Lung (tissue), 12 donors: Measurements from ENCODE around the gene ERCC1. TPM values are rescaled to one million over a fixed set of nuclear protein-coding genes. Genes with fewer than 3 reads are reported as not detected.
A peak's percentile ranks its signal among the peaks of the same experiment; 100 is the strongest.

ENCODE experiments used
- ATAC-seq: fragments of 200-7000 bp; cut with Tn5 transposase; one replicate; pipeline ENCODE4 v1.9.1; 2020; ENCODE audit warnings: moderate number of reproducible peaks; ENCODE audit not compliant: insufficient read depth, low FRiP score
- DNase-seq, 3 donors: peaks; one replicate each; pipeline ENCODE4 v3.0.0-alpha.2; 2013 to 2017
- H3K27ac ChIP-seq, 2 donors: one replicate each; pipeline ENCODE4 v1.5.1; 2013; ENCODE audit warnings: mild to moderate bottlenecking in 2 of 2, moderate library complexity in 2 of 2, control low read depth in 1 of 2, inconsistent platforms in 1 of 2, low read depth in 1 of 2, low read length in 1 of 2
- H3K27me3 ChIP-seq, 3 donors: one replicate each; pipeline ENCODE4 v1.5.1; 2013; ENCODE audit warnings: low read length in 2 of 3; ENCODE audit not compliant: control insufficient read depth in 3 of 3, insufficient read depth in 3 of 3
- H3K36me3 ChIP-seq, 4 donors: one replicate each; pipeline ENCODE4 v1.5.1; 2013; ENCODE audit warnings: low read length in 4 of 4, mild to moderate bottlenecking in 1 of 4, moderate library complexity in 1 of 4; ENCODE audit not compliant: control insufficient read depth in 4 of 4, insufficient read depth in 4 of 4
- H3K4me1 ChIP-seq, 5 donors: one replicate each; pipeline ENCODE4 v1.5.1; 2013; ENCODE audit warnings: low read length in 5 of 5, mild to moderate bottlenecking in 2 of 5, moderate library complexity in 1 of 5; ENCODE audit not compliant: control insufficient read depth in 5 of 5, insufficient read depth in 5 of 5
- H3K4me3 ChIP-seq: one replicate; pipeline ENCODE4 v1.5.1; 2013; ENCODE audit warnings: mild to moderate bottlenecking, control low read depth, moderate library complexity
- H3K9ac ChIP-seq, 2 donors: one replicate each; pipeline ENCODE4 v1.5.1; 2013; ENCODE audit warnings: low read length in 2 of 2, control low read depth in 1 of 2; ENCODE audit not compliant: insufficient read depth in 1 of 2
- H3K9me3 ChIP-seq, 4 donors: one replicate each; pipeline ENCODE4 v1.5.1; 2013; ENCODE audit warnings: low read length in 3 of 4, mild to moderate bottlenecking in 1 of 4, moderate library complexity in 1 of 4; ENCODE audit not compliant: control insufficient read depth in 4 of 4, insufficient read depth in 3 of 4
- CTCF ChIP-seq: IDR thresholded peaks from 2 replicates; pipeline ENCODE4 v1.5.1; 2012; ENCODE audit warnings: mild to moderate bottlenecking; ENCODE audit errors: control extremely low read depth, extremely low read depth
- WGBS, 2 donors: extraction: QIAGEN DNeasy Blood & Tissue Kit; methylation state at CpG; one replicate each; pipeline ENCODE4 v1.1.7; 2013; 5-methylcytosine and 5-hydroxymethylcytosine counted together
- polyA plus RNA-seq, 2 donors: library from polyadenylated mRNA; stranded (reverse); fragments of 200-250 nt; gene quantifications; one replicate each; pipeline ENCODE4 v1.2.1, GENCODE V29; 2013
- total RNA-seq, 2 donors: library from RNA; depleted of rRNA in 1 of 2; stranded (reverse); fragments of >200 nt in 1 of 2; gene quantifications; one replicate each; pipeline ENCODE4 v1.2.1, GENCODE V29; 2014 to 2021
- donor health status: control.
- donor health status: control.
- donor health status: Bipolar disorder and iron deficiency.
- donor health status: healthy.
- donor health status: DM: yes; HTN: yes; CAD: no.

The ERCC1 gene
- total and polyA plus RNA-seq, 4 donors: 53.2 to 82.3 (median 63.2) TPM

- Histone ChIP-seq H3K4me1 (peaks cover 6 to 17% (median 11%) of the 10 kb centered on the region in 5 donors), H3K27ac (no peak overlapping the region), H3K27me3 (no peaks in the 10 kb centered on the region), H3K4me3 (no peak overlapping the region), H3K9me3 (no peaks in the 10 kb centered on the region), H3K9ac (no peak overlapping the region), H3K36me3 (no peaks in the 10 kb centered on the region)
- no peak for ATAC-seq
- peak in 1 of 3 donors; percentile 26 for DNase-seq
- TF ChIP-seq CTCF: peak; percentile 19
- WGBS, 2 donors: 82 to 86% methylated on average over 6 of the region's 6 CpGs
Measured at GRCh38 chr19:45446295-45446694, 22.6 kb upstream of the ERCC1 start.

DNA sequence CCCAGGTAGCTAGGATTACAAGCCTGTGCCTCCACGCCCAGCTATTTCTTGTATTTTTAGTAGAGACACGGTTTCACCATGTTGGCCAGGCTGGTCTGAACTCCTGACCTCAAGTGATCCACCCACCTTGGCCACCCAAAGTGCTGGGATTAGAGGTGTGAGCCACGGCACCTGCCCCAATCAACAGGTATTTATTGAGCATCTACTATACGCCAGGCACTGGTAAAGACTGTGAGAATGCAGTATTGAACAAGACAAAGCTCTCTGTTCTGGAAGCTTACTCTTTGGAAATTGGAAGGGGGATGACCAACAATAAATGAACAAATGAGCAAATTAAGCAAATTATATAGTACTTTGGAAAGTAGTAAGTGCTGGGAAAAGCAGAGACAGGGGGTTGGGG is 21.4 kb upstream of the ERCC1 start:
- Histone ChIP-seq H3K9ac (no peak overlapping the region), H3K27ac (peak overlapping the region in 1 of 2 donors; percentile 97)
- no peak for TF ChIP-seq CTCF

DNA sequence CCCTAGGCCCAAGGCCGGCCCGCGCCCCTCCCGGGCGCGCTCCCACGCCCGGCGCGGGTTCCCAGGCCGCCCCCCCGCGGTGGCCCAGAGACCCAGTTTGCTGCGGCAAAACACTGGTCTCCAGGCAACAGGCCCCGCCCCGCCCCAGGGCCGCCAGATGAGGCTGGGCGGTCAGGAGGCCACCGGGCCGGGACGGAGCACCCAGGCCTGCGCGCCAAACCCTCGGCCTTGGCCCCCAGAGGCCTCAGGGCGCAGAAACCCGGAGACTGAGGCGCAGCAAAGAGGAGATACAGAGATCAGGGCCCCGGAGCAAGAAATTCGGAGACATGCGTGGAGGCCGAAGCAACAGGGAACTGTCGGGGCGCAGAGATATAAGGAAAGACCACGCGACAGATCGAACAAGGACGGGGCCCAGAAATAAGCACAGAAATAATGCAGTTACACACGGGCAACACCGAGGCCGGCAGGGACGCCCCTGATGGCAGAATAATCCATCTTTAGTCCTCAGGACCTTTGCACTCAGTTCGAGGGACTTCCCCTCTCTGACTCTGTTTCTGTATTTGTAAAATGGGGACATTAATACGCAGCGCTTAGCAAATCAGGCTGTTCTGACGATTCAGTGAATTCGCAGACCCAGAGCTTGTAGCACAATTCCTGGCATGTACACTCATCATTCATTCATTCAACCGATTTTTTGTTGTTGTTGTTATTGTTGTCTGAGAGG is 20.8 kb upstream of the ERCC1 start:
- peak overlapping the region; percentile 74 to 97 for H3K27ac ChIP-seq
- H3K27me3 ChIP-seq: no peaks in the 10 kb centered on the region
- H3K36me3 ChIP-seq: no peaks in the 10 kb centered on the region
- DNase-seq (peak; percentile 94 to 96 (median 95)), ATAC-seq (peak; percentile 79)
- peak overlapping the region; percentile 41 to 70 for H3K9ac ChIP-seq
- peaks cover 5 to 18% (median 8%) of the 10 kb centered on the region in 5 donors for H3K4me1 ChIP-seq
- WGBS, 2 donors: 13 to 14% methylated on average over 43 to 47 of the region's 47 CpGs
- TF ChIP-seq CTCF: no peak
- no peaks in the 10 kb centered on the region for H3K9me3 ChIP-seq
- H3K4me3 ChIP-seq: no peak overlapping the region

More for the DNA sequence above, 21.4 kb upstream of the ERCC1 start:
- Histone ChIP-seq H3K4me1 (peaks cover 6 to 17% (median 9%) of the 10 kb centered on the region in 5 donors), H3K9me3 (no peaks in the 10 kb centered on the region), H3K4me3 (no peak overlapping the region), H3K27me3 (no peaks in the 10 kb centered on the region), H3K36me3 (no peaks in the 10 kb centered on the region)
- WGBS, 2 donors: 92% methylated on average over 4 of the region's 4 CpGs
- DNase-seq (no peak), ATAC-seq (no peak)
